Neural progenitor cell (in vitro differentiated cells): ENCODE results near the gene GCNT1.

ENCODE experiments used
- EZH2phosphoT487 ChIP-seq: fragments of 200-600 bp; sonication (generic); IDR thresholded peaks from 2 replicates; pipeline ENCODE4 v1.6.1; 2017; ENCODE audit warnings: antibody characterized with exemption
- TF ChIP-seq, protein P1 (sequence below): fragments of 200-600 bp; sonication (generic); IDR thresholded peaks from 2 replicates; pipeline ENCODE4 v1.5.1; 2017; ENCODE audit warnings: antibody characterized with exemption, mild to moderate bottlenecking

GRCh38 chr9:76441551-76442322, 17.2 kb upstream of the GCNT1 start:
- TF ChIP-seq, protein P1, sequence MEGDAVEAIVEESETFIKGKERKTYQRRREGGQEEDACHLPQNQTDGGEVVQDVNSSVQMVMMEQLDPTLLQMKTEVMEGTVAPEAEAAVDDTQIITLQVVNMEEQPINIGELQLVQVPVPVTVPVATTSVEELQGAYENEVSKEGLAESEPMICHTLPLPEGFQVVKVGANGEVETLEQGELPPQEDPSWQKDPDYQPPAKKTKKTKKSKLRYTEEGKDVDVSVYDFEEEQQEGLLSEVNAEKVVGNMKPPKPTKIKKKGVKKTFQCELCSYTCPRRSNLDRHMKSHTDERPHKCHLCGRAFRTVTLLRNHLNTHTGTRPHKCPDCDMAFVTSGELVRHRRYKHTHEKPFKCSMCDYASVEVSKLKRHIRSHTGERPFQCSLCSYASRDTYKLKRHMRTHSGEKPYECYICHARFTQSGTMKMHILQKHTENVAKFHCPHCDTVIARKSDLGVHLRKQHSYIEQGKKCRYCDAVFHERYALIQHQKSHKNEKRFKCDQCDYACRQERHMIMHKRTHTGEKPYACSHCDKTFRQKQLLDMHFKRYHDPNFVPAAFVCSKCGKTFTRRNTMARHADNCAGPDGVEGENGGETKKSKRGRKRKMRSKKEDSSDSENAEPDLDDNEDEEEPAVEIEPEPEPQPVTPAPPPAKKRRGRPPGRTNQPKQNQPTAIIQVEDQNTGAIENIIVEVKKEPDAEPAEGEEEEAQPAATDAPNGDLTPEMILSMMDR = no peak
- TF ChIP-seq EZH2phosphoT487 = no peak
